Mucosa of descending colon (tissue), 3 donors: ENCODE data around the gene NTN4. TPM values are rescaled to one million over a fixed set of nuclear protein-coding genes. Genes with fewer than 3 reads are reported as not detected.
A peak's percentile ranks its signal among the peaks of the same experiment; 100 is the strongest.

Experiments
- ATAC-seq: fragments of 200-7000 bp; cut with Tn5 transposase; one replicate; pipeline ENCODE4 v1.9.1; 2020; ENCODE audit warnings: mild to moderate bottlenecking, moderate library complexity
- DNase-seq, 3 donors: peaks; one replicate each; pipeline ENCODE4 v3.0.0-alpha.2; 2020
- H3K36me3 ChIP-seq: fragments of 200-600 bp; one replicate; pipeline ENCODE4 v1.8.0; 2021; ENCODE audit warnings: low read depth, mild to moderate bottlenecking
- H3K4me1 ChIP-seq: fragments of 200-600 bp; one replicate; pipeline ENCODE4 v1.8.0; 2021; ENCODE audit warnings: low read depth, mild to moderate bottlenecking
- H3K4me3 ChIP-seq: fragments of 200-600 bp; one replicate; pipeline ENCODE4 v1.8.0; 2021; ENCODE audit warnings: mild to moderate bottlenecking
- H3K9me3 ChIP-seq: fragments of 200-600 bp; one replicate; pipeline ENCODE4 v1.8.0; 2021; ENCODE audit warnings: mild to moderate bottlenecking
- intact Hi-C, 2 donors: fragments of 100-400 bp; cut with DNase I in 1 of 2; cut with micrococcal nuclease in 1 of 2; formaldehyde crosslinking; loops; one replicate each; pipeline versions ENCODE4 v1.11.0 to v1.11.1; 2022; cut with DNase I, micrococcal nuclease
- total RNA-seq, 3 donors: library from RNA; stranded (reverse); fragmentation: NEBNext Ultra II Directional in 2 of 3; extraction: Animal tissue kit (Norgen Biotek cat#: 25700) in 2 of 3; gene quantifications; one replicate each; pipeline versions ENCODE4 v1.2.1 to v1.2.4, GENCODE V29; 2021 to 2023
- TF ChIP-seq, protein P1 (sequence below): fragments of 200-600 bp; IDR thresholded peaks from one replicate; pipeline ENCODE4 v1.8.0; 2022; ENCODE audit warnings: antibody characterized with exemption, mild to moderate bottlenecking
- donor health status: DM: no; HTN: no; CAD: no; lungs with moderate emphysema.
- donor health status: DM: no; HTN: no; CAD: no.
- donor health status: DM: no; HTN: yes; CAD: no.

Gene NTN4
- total RNA-seq, 3 donors from 2014 or later: 15.9 to 34.7 (median 19.8) TPM

DNA sequence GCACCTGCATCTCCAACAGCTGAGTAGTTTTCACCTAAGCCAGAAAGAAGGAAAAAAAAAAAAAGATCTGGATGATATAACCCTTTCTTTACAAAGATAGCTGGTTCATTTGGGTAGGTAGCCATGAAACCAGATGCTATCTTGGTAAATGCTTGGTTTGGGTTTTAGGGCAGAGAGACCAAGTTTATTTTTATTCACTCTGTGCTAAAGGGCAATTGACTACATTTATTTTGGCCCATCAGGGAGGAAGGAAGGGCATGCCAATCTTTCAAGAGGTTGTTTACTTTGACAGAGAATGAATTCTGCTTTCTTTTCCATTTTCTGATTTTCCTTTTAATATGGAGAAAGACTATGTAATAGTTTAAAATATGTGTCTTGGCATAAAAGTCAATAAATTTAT is 91.0 kb downstream of the NTN4 start:
- no peak for ATAC-seq
- no peaks in the 10 kb centered on the region for H3K4me1 ChIP-seq
- DNase-seq: no peak
- no peaks in the 10 kb centered on the region for H3K36me3 ChIP-seq
- H3K9me3 ChIP-seq: no peaks in the 10 kb centered on the region
- intact Hi-C loops: no loop called here
- H3K4me3 ChIP-seq: no peak overlapping the region
- TF ChIP-seq, protein P1, sequence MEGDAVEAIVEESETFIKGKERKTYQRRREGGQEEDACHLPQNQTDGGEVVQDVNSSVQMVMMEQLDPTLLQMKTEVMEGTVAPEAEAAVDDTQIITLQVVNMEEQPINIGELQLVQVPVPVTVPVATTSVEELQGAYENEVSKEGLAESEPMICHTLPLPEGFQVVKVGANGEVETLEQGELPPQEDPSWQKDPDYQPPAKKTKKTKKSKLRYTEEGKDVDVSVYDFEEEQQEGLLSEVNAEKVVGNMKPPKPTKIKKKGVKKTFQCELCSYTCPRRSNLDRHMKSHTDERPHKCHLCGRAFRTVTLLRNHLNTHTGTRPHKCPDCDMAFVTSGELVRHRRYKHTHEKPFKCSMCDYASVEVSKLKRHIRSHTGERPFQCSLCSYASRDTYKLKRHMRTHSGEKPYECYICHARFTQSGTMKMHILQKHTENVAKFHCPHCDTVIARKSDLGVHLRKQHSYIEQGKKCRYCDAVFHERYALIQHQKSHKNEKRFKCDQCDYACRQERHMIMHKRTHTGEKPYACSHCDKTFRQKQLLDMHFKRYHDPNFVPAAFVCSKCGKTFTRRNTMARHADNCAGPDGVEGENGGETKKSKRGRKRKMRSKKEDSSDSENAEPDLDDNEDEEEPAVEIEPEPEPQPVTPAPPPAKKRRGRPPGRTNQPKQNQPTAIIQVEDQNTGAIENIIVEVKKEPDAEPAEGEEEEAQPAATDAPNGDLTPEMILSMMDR: no peak

- TF ChIP-seq, protein P1: no peak
- peak; percentile 84 for ATAC-seq
- Histone ChIP-seq H3K4me1 (peaks cover 6% of the 10 kb centered on the region), H3K36me3 (no peaks in the 10 kb centered on the region), H3K4me3 (no peak overlapping the region), H3K9me3 (no peaks in the 10 kb centered on the region)
- intact Hi-C loops: no loop called here
- peak; percentile 62 to 74 (median 72) for DNase-seq
Observed at GRCh38 chr12:95694136-95694535, 96.4 kb downstream of the NTN4 start.

DNA sequence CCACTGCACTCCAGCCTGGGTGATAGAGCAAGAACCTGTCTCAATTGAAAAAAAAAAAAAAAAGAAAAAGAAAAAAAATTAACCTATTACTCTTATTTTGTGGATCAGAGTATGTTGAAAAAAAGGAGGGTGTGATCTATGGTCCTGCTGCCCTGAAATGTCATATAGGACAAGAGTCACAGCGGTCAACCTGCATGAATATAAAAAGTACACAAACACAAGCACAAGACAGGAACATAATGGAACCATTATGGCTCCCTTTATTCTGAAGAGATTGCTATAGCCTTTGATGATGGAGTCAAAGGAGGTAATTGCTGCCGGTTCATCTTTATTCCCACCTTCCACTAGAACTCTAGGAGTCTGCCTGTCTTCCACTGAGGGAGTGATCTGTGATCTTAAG is 96.9 kb downstream of the NTN4 start:
- ATAC-seq (peak; percentile 74), DNase-seq (no peak)
- Histone ChIP-seq H3K36me3 (no peaks in the 10 kb centered on the region), H3K4me1 (peaks cover 6% of the 10 kb centered on the region), H3K4me3 (no peak overlapping the region), H3K9me3 (no peaks in the 10 kb centered on the region)
- TF ChIP-seq, protein P1: no peak
- intact Hi-C loops: no loop called here

DNA sequence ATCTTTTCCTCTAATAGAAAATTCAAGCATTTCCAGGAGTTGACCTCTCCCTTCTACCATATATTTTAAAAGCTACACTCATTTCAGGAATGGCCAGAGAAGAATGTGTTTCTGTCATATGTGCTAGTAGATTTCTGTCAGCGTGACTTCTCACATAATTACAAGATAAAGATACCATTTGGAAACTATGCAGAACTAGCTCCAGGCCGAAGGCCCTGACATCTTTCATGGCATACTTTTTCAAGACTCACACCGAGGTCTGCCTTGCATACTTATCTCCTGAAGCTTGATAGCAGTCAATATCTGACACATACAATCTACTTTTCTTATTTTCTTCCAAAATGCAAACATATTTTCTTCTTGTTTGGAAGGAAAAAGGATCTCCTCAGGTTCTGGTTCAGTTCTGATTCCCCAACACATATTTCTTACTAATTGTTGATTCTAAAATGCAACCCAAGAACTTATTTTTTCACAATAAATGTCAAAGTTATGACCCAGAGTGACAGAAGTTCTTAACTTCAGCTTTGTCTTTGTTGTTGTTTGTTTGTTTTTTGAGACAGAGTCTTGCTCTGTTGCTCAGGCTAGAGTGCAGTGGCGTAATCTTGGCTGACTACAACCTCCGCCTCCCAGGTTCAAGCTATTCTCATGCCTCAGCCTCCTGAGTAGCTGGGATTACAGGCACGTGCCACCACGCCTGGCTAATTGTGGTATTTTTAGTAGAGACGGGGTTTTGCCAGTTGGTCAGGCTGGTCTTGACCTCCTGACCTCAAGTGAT is 99.5 kb downstream of the NTN4 start:
- ATAC-seq (no peak), DNase-seq (no peak)
- no peak overlapping the region for H3K4me3 ChIP-seq
- intact Hi-C loops: no loop called here
- peaks cover 6% of the 10 kb centered on the region for H3K4me1 ChIP-seq
- TF ChIP-seq, protein P1: no peak
- no peaks in the 10 kb centered on the region for H3K9me3 ChIP-seq
- H3K36me3 ChIP-seq: no peaks in the 10 kb centered on the region

DNA sequence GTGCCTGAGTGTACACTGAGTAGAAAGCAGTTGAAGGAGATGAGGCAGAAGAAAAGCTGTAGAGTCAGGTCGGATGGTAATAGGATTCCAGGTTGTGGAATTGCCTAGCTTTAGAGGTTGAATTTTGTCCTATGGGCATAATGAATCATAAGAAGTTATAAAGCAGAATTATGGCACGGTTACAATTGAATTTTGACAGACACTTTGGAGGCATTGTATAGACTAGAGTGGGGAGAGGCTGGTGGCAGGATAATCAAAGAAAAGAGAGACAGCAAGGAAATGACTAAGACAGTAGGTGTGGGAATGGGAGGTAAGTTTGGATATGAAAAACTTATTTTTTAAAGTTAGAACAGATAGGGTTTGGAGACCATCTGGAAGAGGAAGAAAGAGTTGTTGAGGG is 102.6 kb downstream of the NTN4 start:
- intact Hi-C loops: no loop called here
- no peak overlapping the region for H3K4me3 ChIP-seq
- ATAC-seq (peak; percentile 32), DNase-seq (no peak)
- TF ChIP-seq, protein P1: no peak
- H3K9me3 ChIP-seq: no peaks in the 10 kb centered on the region
- no peaks in the 10 kb centered on the region for H3K36me3 ChIP-seq
- no peaks in the 10 kb centered on the region for H3K4me1 ChIP-seq
